DMS 273 (cell line): ENCODE results near the gene RABL6.
"Not testable (repeated sequence)": the region's sequence is repeated elsewhere in the genome, so short reads cannot be mapped to it uniquely, and the experiment has no call there.

Source experiments
- DNase-seq: peaks from one replicate; lab custom pipeline; 2025; ENCODE audit not compliant: unreplicated experiment; lab: John Stamatoyannopoulos, UW

Gene RABL6

GRCh38 chr9:136835162-136835931 is 27.6 kb downstream of the RABL6 start:
- no peak for DNase-seq

GRCh38 chr9:136835932-136836904 is 28.5 kb downstream of the RABL6 start:
- no peak for DNase-seq

- DNase-seq = no peak
Observed at GRCh38 chr9:136837146-136837855, 29.6 kb downstream of the RABL6 start.

GRCh38 chr9:136837856-136838277 is 30.1 kb downstream of the RABL6 start:
- DNase-seq = not testable (repeated sequence)

- peak; percentile 69 for DNase-seq
Observed at GRCh38 chr9:136838314-136839228, 30.8 kb downstream of the RABL6 start.

GRCh38 chr9:136839229-136840139 is 31.7 kb downstream of the RABL6 start:
- no peak for DNase-seq

GRCh38 chr9:136840140-136840876 is 32.6 kb downstream of the RABL6 start:
- DNase-seq = peak; percentile 73

GRCh38 chr9:136840877-136841645 is 33.3 kb downstream of the RABL6 start:
- peak; percentile 96 for DNase-seq

- peak; percentile 89 for DNase-seq
Observed at GRCh38 chr9:136841646-136842379, 34.1 kb downstream of the RABL6 start.

- peak; percentile 89 for DNase-seq
Observed at GRCh38 chr9:136842380-136842948, 34.7 kb downstream of the RABL6 start, which contains the start of gene AJM1. Gene AJM1 (plus strand): TSS chr9:136842478. CDS start chr9:136844415, 1,937 bp downstream.

GRCh38 chr9:136843159-136843800 is 35.5 kb downstream of the RABL6 start:
- peak; percentile 45 for DNase-seq

GRCh38 chr9:136843801-136844740 is 36.3 kb downstream of the RABL6 start:
- peak; percentile 64 for DNase-seq

GRCh38 chr9:136844761-136845464 is 37.2 kb downstream of the RABL6 start:
- no peak for DNase-seq
